Endothelial cell of umbilical vein (primary cell): Measurements from ENCODE around the gene SGTA. TPM values are rescaled to one million over a fixed set of nuclear protein-coding genes. Genes with fewer than 3 reads are reported as not detected.

Experiments
- BruUV-seq: library from RNA; stranded (reverse); fragments of 400-500 nt; replicated peaks from 2 replicates; lab custom pipeline; 2021; lab: Mats Ljungman, UMichigan
- CTCF ChIA-PET: fragments of 300-600, 350-600 bp; sonication (Branson Sonifier 250); formaldehyde crosslinking; loops from one replicate; lab custom pipeline; 2021; ENCODE audit warnings: antibody characterized with exemption, inconsistent platforms; lab: Charles Lee
- POLR2A ChIA-PET: fragments of 300-600, 350-600 bp; sonication (Branson Sonifier 250); formaldehyde crosslinking; loops from one replicate; lab custom pipeline; 2021; ENCODE audit warnings: antibody characterized with exemption, inconsistent platforms; lab: Charles Lee
- DNase-seq: peaks from one replicate; pipeline ENCODE4 v3.0.0-alpha.2; 2011; ENCODE audit warnings: low read depth, low spot score
- FAIRE-seq: peaks from 2 replicates; lab custom pipeline; 2011; peaks lifted over from hg19 to GRCh38; lab: Jason Lieb, UNC
- H2AFZ ChIP-seq: 2 replicates; pipeline ENCODE4 v1.6.0; 2012; ENCODE audit warnings: low read depth, low read length, control low read depth, inconsistent platforms
- H3K27ac ChIP-seq: 2 replicates; pipeline ENCODE4 v1.5.1; 2011; ENCODE audit warnings: low read depth, mild to moderate bottlenecking, control low read depth, low read length, moderate library complexity; ENCODE audit not compliant: insufficient read depth
- H3K27me3 ChIP-seq, 2 experiments: 2 replicates each; pipeline versions ENCODE4 v1.6.0 to v1.6.1; 2011; ENCODE audit warnings: low read length in 2 of 2, mixed read lengths in 1 of 2; ENCODE audit not compliant: control insufficient read depth in 2 of 2, insufficient read depth in 2 of 2
- H3K36me3 ChIP-seq, 2 experiments: 2 replicates in 1 of 2; 3 replicates in 1 of 2; pipeline ENCODE4 v1.5.1; 2011; ENCODE audit warnings: low read length in 2 of 2, mild to moderate bottlenecking in 1 of 2, moderate library complexity in 1 of 2; ENCODE audit not compliant: control insufficient read depth in 2 of 2, insufficient read depth in 2 of 2; ENCODE audit errors: extremely low read depth in 1 of 2
- H3K4me1 ChIP-seq: 3 replicates; pipeline ENCODE4 v1.5.1; 2011; ENCODE audit warnings: mild to moderate bottlenecking, low read length; ENCODE audit not compliant: control insufficient read depth, insufficient read depth; ENCODE audit errors: extremely low read depth
- H3K4me2 ChIP-seq: 2 replicates; pipeline ENCODE4 v1.6.1; 2011; ENCODE audit warnings: low read length, control low read depth, mixed read lengths; ENCODE audit not compliant: insufficient read depth
- H3K4me3 ChIP-seq, 3 experiments: fragments of 200-600 bp in 1 of 3; sonication (generic), shearing (Covaris generic) in 1 of 3; replicated peaks in 1 of 3; 2 replicates each; pipeline ENCODE4 v1.5.1; 2011 to 2016; ENCODE audit warnings: control low read depth in 3 of 3, low read length in 3 of 3, mild to moderate bottlenecking in 2 of 3, inconsistent platforms in 1 of 3, low read depth in 1 of 3, moderate library complexity in 1 of 3; ENCODE audit not compliant: insufficient read depth in 1 of 3
- H3K79me2 ChIP-seq: 2 replicates; pipeline ENCODE4 v1.6.0; 2012; ENCODE audit warnings: low read length, inconsistent platforms; ENCODE audit not compliant: control insufficient read depth, insufficient read depth
- H3K9ac ChIP-seq: replicated peaks from 2 replicates; pipeline ENCODE3; 2011; ENCODE audit warnings: low read length, control low read depth; ENCODE audit not compliant: insufficient read depth; ENCODE audit errors: extremely low read depth
- H3K9me1 ChIP-seq: replicated peaks from 3 replicates; pipeline ENCODE4 v1.6.0; 2011; ENCODE audit warnings: mild to moderate bottlenecking, low read length; ENCODE audit not compliant: control insufficient read depth, insufficient read depth; ENCODE audit errors: extremely low read depth
- H3K9me3 ChIP-seq: replicated peaks from 2 replicates; pipeline ENCODE4 v1.5.1; 2012; ENCODE audit warnings: low read length, inconsistent platforms; ENCODE audit not compliant: control insufficient read depth, insufficient read depth
- H4K20me1 ChIP-seq: replicated peaks from 2 replicates; pipeline ENCODE3; 2011; ENCODE audit warnings: mild to moderate bottlenecking, low read length; ENCODE audit not compliant: control insufficient read depth, insufficient read depth; ENCODE audit errors: extremely low read depth
- CTCF ChIP-seq, 2 donors: IDR thresholded peaks; 1 replicate in 1 of 2; 2 replicates in 1 of 2; pipeline ENCODE4 v1.5.1; 2011; ENCODE audit warnings: low read length in 2 of 2, mild to moderate bottlenecking in 2 of 2, moderate library complexity in 2 of 2, control low read depth in 1 of 2, inconsistent platforms in 1 of 2, low read depth in 1 of 2; ENCODE audit not compliant: insufficient read depth in 1 of 2; ENCODE audit errors: extremely low read depth in 1 of 2
- EZH2 ChIP-seq: IDR thresholded peaks from 2 replicates; pipeline ENCODE4 v1.6.1; 2012; ENCODE audit warnings: borderline replicate concordance, low read depth, mild to moderate bottlenecking, moderate library complexity, low read length, inconsistent platforms; ENCODE audit not compliant: severe bottlenecking
- FOS ChIP-seq: IDR thresholded peaks from 2 replicates; pipeline ENCODE4 v1.6.1; 2011; ENCODE audit warnings: mild to moderate bottlenecking, low read length, moderate library complexity, borderline replicate concordance; ENCODE audit not compliant: insufficient read depth
- GATA2 ChIP-seq: IDR thresholded peaks from 2 replicates; pipeline ENCODE4 v1.7.0; 2011; ENCODE audit warnings: low read depth, mild to moderate bottlenecking, moderate library complexity, mixed read lengths, low read length; ENCODE audit not compliant: insufficient read length, insufficient read depth
- JUN ChIP-seq: IDR thresholded peaks from 2 replicates; pipeline ENCODE4 v1.6.1; 2011; ENCODE audit warnings: borderline replicate concordance, low read depth; ENCODE audit not compliant: insufficient read length, insufficient read depth
- POLR2AphosphoS5 ChIP-seq: IDR thresholded peaks from 2 replicates; pipeline ENCODE4 v1.6.1; 2012; ENCODE audit warnings: low read depth, mild to moderate bottlenecking, control low read depth, low read length, moderate library complexity; ENCODE audit not compliant: insufficient read depth
- dilution Hi-C: fragments of 300-500 bp; cut with MboI; formaldehyde crosslinking; loops from one replicate; pipeline ENCODE4 v1.15.0; 2019; ENCODE audit warnings: low sequenced_read_pairs; ENCODE audit not compliant: extremely low pct_ligation_motif_present
- intact Hi-C: fragments of 100-400 bp; cut with micrococcal nuclease; formaldehyde crosslinking; loops from one replicate; pipeline ENCODE4 v1.10.0; 2022
- polyA plus RNA-seq, 4 experiments: library from polyadenylated mRNA; depleted of rRNA in 3 of 4; stranded (reverse) in 3 of 4; unstranded in 1 of 4; fragments of >200 nt; gene quantifications; 2 replicates each; pipeline versions ENCODE4 v1.2.1 to v1.2.3, GENCODE V29; 2011 to 2012; ENCODE audit warnings: missing spikeins in 1 of 4
- total RNA-seq: library from RNA; stranded (reverse); gene quantifications from 2 replicates; pipeline ENCODE4 v1.2.3, GENCODE V29; 2021

The SGTA gene
- total and polyA plus RNA-seq, 2 donors (not counting 3 experiments of a cell fraction or from before 2014, with no cell fraction given), result 76.5 to 119 TPM

- H2AFZ ChIP-seq, result no peak overlapping the region
- no TSS peak for BruUV-seq
- ChIA-PET CTCF (no interaction called here), POLR2A (no interaction called here)
- H3K4me1 ChIP-seq, result no peaks in the 10 kb centered on the region
- FAIRE-seq (no peak), DNase-seq (no peak)
- dilution Hi-C loops, result no loop called here
- H3K9ac ChIP-seq, result no peak overlapping the region
- H3K36me3 ChIP-seq, result peaks cover 4 to 12% of the 10 kb centered on the region in 2 experiments
- no peaks in the 10 kb centered on the region for H4K20me1 ChIP-seq
- H3K9me3 ChIP-seq, result no peaks in the 10 kb centered on the region
- no peak overlapping the region for H3K4me3 ChIP-seq
- H3K79me2 ChIP-seq, result peaks cover 23% of the 10 kb centered on the region
- no peak overlapping the region for H3K4me2 ChIP-seq
- no peak overlapping the region for H3K27ac ChIP-seq
- no peak for TF ChIP-seq EZH2
- TF ChIP-seq JUN, result no peak
- TF ChIP-seq CTCF (IDR thresholded peaks at IDR 0.05; ENCODE audit: extremely low read depth in 1 of 2, insufficient read depth in 1 of 2, low read depth in 1 of 2, low read length in 2 of 2), result no peak
- TF ChIP-seq POLR2AphosphoS5, result no peak
- TF ChIP-seq GATA2, result no peak
- intact Hi-C loops, result no loop called here
- no peaks in the 10 kb centered on the region for H3K9me1 ChIP-seq
- H3K27me3 ChIP-seq, result no peaks in the 10 kb centered on the region
Observed at GRCh38 chr19:2791876-2792275, 8.8 kb upstream of the SGTA start.

- POLR2A ChIA-PET, result no interaction called here
- no peak overlapping the region for H2AFZ ChIP-seq
- no peak for DNase-seq
- CTCF ChIA-PET, result no interaction called here
- H3K9ac ChIP-seq, result no peak overlapping the region
- H4K20me1 ChIP-seq, result no peaks in the 10 kb centered on the region
- H3K36me3 ChIP-seq, result peaks cover 4 to 12% of the 10 kb centered on the region in 2 experiments
- no peaks in the 10 kb centered on the region for H3K9me1 ChIP-seq
- H3K4me2 ChIP-seq, result no peak overlapping the region
- H3K27me3 ChIP-seq, result no peaks in the 10 kb centered on the region
- intact Hi-C loops (no loop called here), dilution Hi-C loops (no loop called here)
- TF ChIP-seq FOS, result no peak
- H3K4me3 ChIP-seq, result no peak overlapping the region
- BruUV-seq, result no TSS peak
- H3K27ac ChIP-seq, result no peak overlapping the region
- peaks cover 25% of the 10 kb centered on the region for H3K79me2 ChIP-seq
- H3K4me1 ChIP-seq, result peaks cover under 1% of the 10 kb centered on the region
- FAIRE-seq, result no peak
- H3K9me3 ChIP-seq, result no peaks in the 10 kb centered on the region
Observed at GRCh38 chr19:2791440-2791839, 8.4 kb upstream of the SGTA start.
